ENCODE data around the gene ORM1. TPM values are rescaled to one million over a fixed set of nuclear protein-coding genes. Genes with fewer than 3 reads are reported as not detected.

Gene ORM1
- total RNA-seq, 1 donor from 2014 or later: not detected

DNA sequence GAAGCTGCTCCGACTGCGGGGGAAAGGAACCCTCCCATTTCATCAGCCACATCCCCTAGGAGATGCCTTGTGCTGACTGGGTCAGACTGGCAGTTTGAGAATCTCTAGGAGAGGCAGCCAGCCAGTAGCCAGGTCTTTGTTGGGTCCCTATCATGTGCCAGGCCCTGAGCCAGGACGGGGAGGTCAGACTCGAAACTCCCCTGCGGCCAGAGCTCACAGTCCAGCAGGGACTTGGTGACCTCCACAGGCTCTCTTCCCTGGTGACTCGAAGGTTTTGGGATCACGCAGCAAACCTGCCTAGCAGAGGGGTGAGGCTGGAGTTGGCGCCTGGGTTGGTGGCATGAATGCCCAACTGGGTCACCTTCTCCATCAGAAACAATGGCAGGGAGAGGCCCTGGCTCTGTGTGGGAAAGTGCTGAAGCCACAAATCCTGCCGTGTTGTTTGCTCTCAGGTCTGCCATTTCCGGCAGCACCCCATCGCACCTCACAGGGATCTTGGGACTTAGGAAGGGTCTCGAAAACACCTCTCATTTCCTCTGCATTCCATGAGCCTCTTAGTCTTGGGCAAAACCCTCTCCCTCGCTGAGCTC is 14.4 kb upstream of the ORM1 start:
- TF ChIP-seq, protein P1, sequence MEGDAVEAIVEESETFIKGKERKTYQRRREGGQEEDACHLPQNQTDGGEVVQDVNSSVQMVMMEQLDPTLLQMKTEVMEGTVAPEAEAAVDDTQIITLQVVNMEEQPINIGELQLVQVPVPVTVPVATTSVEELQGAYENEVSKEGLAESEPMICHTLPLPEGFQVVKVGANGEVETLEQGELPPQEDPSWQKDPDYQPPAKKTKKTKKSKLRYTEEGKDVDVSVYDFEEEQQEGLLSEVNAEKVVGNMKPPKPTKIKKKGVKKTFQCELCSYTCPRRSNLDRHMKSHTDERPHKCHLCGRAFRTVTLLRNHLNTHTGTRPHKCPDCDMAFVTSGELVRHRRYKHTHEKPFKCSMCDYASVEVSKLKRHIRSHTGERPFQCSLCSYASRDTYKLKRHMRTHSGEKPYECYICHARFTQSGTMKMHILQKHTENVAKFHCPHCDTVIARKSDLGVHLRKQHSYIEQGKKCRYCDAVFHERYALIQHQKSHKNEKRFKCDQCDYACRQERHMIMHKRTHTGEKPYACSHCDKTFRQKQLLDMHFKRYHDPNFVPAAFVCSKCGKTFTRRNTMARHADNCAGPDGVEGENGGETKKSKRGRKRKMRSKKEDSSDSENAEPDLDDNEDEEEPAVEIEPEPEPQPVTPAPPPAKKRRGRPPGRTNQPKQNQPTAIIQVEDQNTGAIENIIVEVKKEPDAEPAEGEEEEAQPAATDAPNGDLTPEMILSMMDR (IDR thresholded peaks at IDR 0.05; ENCODE audit: partially characterized antibody, unreplicated experiment): no peak
- Mint-ChIP-seq H3K27ac (ENCODE audit: unreplicated experiment) (no peak overlapping the region), H3K36me3 (ENCODE audit: unreplicated experiment) (no peaks in the 10 kb centered on the region), H3K9me3 (ENCODE audit: unreplicated experiment) (peaks cover 2% of the 10 kb centered on the region), H3K4me1 (ENCODE audit: low read depth, unreplicated experiment) (peaks cover 12% of the 10 kb centered on the region), H3K27me3 (ENCODE audit: unreplicated experiment) (peaks cover 4% of the 10 kb centered on the region), H3K4me3 (ENCODE audit: unreplicated experiment) (no peak overlapping the region)
- no peak for DNase-seq

DNA sequence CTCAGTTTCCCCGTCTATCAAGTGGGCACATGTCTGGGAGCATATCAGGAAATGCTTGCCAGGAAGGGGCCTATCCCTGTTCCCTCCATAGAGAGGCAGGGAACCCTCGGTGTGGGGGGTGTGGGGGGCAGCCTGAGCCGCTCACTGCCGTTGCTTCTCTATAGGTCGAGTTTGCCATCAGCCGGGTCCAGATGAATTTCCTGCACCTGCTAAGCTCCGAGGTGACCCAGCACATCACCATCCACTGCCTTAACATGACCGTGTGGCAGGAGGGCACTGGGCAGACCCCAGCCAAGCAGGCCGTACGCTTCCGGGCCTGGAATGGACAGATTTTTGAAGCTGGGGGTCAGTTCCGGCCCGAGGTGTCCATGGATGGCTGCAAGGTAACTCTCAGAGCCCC is 13.8 kb upstream of the ORM1 start:
- Mint-ChIP-seq H3K27ac (ENCODE audit: unreplicated experiment) (no peak overlapping the region), H3K27me3 (ENCODE audit: unreplicated experiment) (peaks cover 4% of the 10 kb centered on the region), H3K4me1 (ENCODE audit: low read depth, unreplicated experiment) (peaks cover 11% of the 10 kb centered on the region), H3K36me3 (ENCODE audit: unreplicated experiment) (no peaks in the 10 kb centered on the region), H3K4me3 (ENCODE audit: unreplicated experiment) (no peak overlapping the region), H3K9me3 (ENCODE audit: unreplicated experiment) (peaks cover 2% of the 10 kb centered on the region)
- DNase-seq: no peak
- TF ChIP-seq, protein P1 (IDR thresholded peaks at IDR 0.05; ENCODE audit: partially characterized antibody, unreplicated experiment): no peak

DNA sequence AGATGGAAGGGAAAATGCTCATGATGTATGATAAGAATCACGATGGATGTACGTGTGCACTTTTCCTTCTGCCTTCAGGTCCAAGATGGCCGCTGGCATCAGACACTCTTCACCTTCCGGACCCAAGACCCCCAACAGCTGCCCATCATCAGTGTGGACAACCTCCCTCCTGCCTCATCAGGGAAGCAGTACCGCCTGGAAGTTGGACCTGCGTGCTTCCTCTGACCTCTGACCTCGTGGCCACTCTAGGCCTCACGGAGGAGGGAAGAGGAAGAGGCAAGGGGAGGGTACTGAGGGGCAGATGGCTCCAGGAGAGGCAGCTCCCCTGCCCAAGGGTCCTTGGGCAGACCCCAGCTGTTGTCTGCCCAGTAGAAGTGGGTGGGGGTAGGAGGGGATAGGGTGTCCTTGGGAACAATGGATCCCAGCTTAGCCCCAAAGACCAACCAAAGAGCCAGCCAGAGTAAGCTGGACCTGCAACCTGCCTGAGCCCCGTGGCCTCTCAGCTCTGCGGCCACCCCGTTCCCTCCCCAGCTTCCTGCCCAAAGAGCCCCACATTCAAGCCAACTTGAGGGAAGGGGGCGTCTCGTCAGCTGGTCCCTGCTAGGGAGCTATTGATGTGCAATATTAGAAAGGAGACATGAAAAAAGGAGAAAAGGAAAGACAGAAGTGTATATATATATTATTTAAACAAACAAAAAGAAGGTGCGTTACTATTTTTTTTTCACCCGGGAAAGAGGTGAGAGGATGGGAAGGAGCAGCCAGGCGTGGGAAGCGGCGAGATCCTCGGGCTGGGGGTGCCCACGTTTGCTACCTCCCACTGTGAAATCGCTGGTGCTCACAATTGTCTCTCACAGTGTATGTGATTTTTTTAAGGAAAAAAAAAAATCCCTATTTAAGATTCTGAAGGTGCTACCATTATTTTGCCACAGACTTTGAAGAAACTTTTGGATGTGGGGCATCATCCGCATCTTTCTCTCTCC is 12.1 kb upstream of the ORM1 start:
- no peak for DNase-seq
- H3K36me3 Mint-ChIP-seq (ENCODE audit: unreplicated experiment): no peaks in the 10 kb centered on the region
- H3K9me3 Mint-ChIP-seq (ENCODE audit: unreplicated experiment): peaks cover 2% of the 10 kb centered on the region
- H3K4me1 Mint-ChIP-seq (ENCODE audit: low read depth, unreplicated experiment): peaks cover 10% of the 10 kb centered on the region
- TF ChIP-seq, protein P1 (IDR thresholded peaks at IDR 0.05; ENCODE audit: partially characterized antibody, unreplicated experiment): no peak
- H3K4me3 Mint-ChIP-seq (ENCODE audit: unreplicated experiment): no peak overlapping the region
- H3K27ac Mint-ChIP-seq (ENCODE audit: unreplicated experiment): no peak overlapping the region
- H3K27me3 Mint-ChIP-seq (ENCODE audit: unreplicated experiment): peaks cover 6% of the 10 kb centered on the region

DNA sequence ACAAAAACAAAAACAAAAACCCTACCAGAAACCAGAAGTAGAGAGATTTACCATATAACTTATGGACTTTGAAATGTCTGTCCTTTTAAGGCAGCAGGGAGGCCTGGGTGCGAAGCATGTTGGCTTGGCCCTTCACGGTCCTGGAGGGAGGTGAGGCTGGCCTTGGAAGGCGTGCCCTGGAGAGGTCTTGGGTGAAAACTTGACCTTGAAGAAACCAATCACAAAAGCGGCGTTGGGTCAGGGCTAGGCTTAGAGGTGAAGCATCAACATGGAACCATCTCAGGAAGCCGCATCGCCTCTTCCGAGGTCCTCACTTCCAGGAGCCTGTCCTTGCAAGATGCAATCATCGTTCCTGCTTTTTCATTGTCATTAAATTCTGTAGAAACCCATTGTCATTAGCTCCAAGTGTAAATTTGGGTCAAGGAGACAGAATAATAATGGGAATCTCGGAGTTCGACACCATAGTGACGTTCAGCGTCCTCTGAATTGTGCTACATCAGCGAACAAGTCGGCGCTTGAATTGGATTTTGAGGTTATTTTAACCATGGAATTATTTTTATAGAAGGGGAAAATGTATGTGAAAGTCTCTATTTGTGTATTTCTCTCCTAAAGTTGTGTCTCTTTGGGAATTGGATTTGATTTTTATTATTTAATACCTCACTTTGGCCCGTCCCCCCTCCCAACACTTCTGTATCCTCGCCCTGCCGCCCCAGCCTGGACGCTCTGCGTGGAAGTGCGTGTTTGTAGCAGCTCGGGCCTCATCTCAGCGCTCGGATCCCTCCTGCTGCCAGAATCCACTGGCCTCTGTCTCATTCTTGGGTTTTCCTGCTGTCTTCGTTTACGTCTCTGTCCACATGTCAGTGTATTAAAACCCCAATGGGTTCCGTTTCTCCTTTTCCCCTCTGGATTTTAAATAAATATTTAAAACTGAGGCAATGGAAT is 11.1 kb upstream of the ORM1 start:
- no peak overlapping the region for H3K4me3 Mint-ChIP-seq (ENCODE audit: unreplicated experiment)
- no peak overlapping the region for H3K27ac Mint-ChIP-seq (ENCODE audit: unreplicated experiment)
- no peaks in the 10 kb centered on the region for H3K36me3 Mint-ChIP-seq (ENCODE audit: unreplicated experiment)
- H3K9me3 Mint-ChIP-seq (ENCODE audit: unreplicated experiment): peaks cover 2% of the 10 kb centered on the region
- TF ChIP-seq, protein P1 (IDR thresholded peaks at IDR 0.05; ENCODE audit: partially characterized antibody, unreplicated experiment): no peak
- peaks cover 9% of the 10 kb centered on the region for H3K4me1 Mint-ChIP-seq (ENCODE audit: low read depth, unreplicated experiment)
- peaks cover 6% of the 10 kb centered on the region for H3K27me3 Mint-ChIP-seq (ENCODE audit: unreplicated experiment)
- no peak for DNase-seq
